GM12878 (cell line): Measurements from ENCODE around the gene UBE2O. TPM values are rescaled to one million over a fixed set of nuclear protein-coding genes. Genes with fewer than 3 reads are reported as not detected.

Experiments used
- ATAC-seq: fragments of 200-7000 bp; cut with Tn5 transposase; 3 replicates; pipeline ENCODE4 v1.9.1; 2020; ENCODE audit warnings: mild to moderate bottlenecking, moderate library complexity
- BruUV-seq: library from RNA; stranded (reverse); fragments of 400-500 nt; replicated peaks from 2 replicates; lab custom pipeline; 2021; lab: Mats Ljungman, UMichigan
- CTCF ChIA-PET: fragments of 300-600 bp; sonication (Branson Sonifier 250); formaldehyde crosslinking; extraction: SDS; loops from one replicate; lab custom pipeline; 2021; ENCODE audit warnings: inconsistent platforms; lab: Yijun Ruan, JAX
- POLR2A ChIA-PET: fragments of 350-600 bp; formaldehyde crosslinking; extraction: SDS; loops from one replicate; lab custom pipeline; 2021; ENCODE audit warnings: inconsistent platforms; lab: Charles Lee
- RAD21 ChIA-PET: fragments of 300-600 bp; sonication (Branson Sonifier 250); formaldehyde crosslinking; loops from one replicate; lab custom pipeline; 2023; ENCODE audit warnings: antibody characterized with exemption; ENCODE audit not compliant: unreplicated experiment; lab: Charles Lee
- SMC1A ChIA-PET: fragments of 300-600 bp; sonication (Branson Sonifier 250); formaldehyde crosslinking; loops from one replicate; lab custom pipeline; 2023; ENCODE audit not compliant: unreplicated experiment, uncharacterized antibody; lab: Charles Lee
- DNase-seq: peaks from one replicate; pipeline ENCODE4 v3.0.0-alpha.2; 2011; ENCODE audit warnings: low read depth, low spot score
- FAIRE-seq: peaks from 3 replicates; lab custom pipeline; 2011; peaks lifted over from hg19 to GRCh38; lab: Jason Lieb, UNC
- H2AFZ ChIP-seq: 2 replicates; pipeline ENCODE4 v1.6.0; 2011; ENCODE audit warnings: low read depth, low read length, control low read depth; ENCODE audit not compliant: control insufficient read depth
- H3K27ac ChIP-seq: 2 replicates; pipeline ENCODE4 v1.5.1; 2011; ENCODE audit warnings: control low read depth; ENCODE audit not compliant: control insufficient read depth, insufficient read depth
- H3K27me3 ChIP-seq, 2 experiments: replicated peaks in 1 of 2; 2 replicates each; pipeline versions ENCODE4 v1.6.0 to v1.6.1; 2011; ENCODE audit warnings: low read length in 1 of 2; ENCODE audit not compliant: control insufficient read depth in 2 of 2, insufficient read depth in 2 of 2
- H3K36me3 ChIP-seq, 2 experiments: 2 replicates each; pipeline ENCODE4 v1.5.1; 2011; ENCODE audit warnings: low read length in 1 of 2; ENCODE audit not compliant: control insufficient read depth in 2 of 2, insufficient read depth in 2 of 2
- H3K4me1 ChIP-seq: 2 replicates; pipeline ENCODE4 v1.6.1; 2011; ENCODE audit warnings: mild to moderate bottlenecking, low read length, moderate library complexity, mixed read lengths; ENCODE audit not compliant: control insufficient read depth, insufficient read depth
- H3K4me2 ChIP-seq: 2 replicates; pipeline ENCODE4 v1.6.0; 2011; ENCODE audit warnings: control low read depth; ENCODE audit not compliant: control insufficient read depth, insufficient read depth
- H3K4me3 ChIP-seq: fragments of 200-600 bp; sonication (generic); 2 replicates; pipeline ENCODE4 v1.5.1; 2016
- H3K79me2 ChIP-seq: 2 replicates; pipeline ENCODE4 v1.6.0; 2011; ENCODE audit warnings: low read length; ENCODE audit not compliant: control insufficient read depth, insufficient read depth
- H3K9ac ChIP-seq: 2 replicates; pipeline ENCODE4 v1.8.0; 2011; ENCODE audit warnings: low read length, control low read depth, mixed read lengths; ENCODE audit not compliant: control insufficient read depth, insufficient read depth
- H3K9me3 ChIP-seq: replicated peaks from 3 replicates; pipeline ENCODE4 v1.5.1; 2011; ENCODE audit warnings: mild to moderate bottlenecking, low read length; ENCODE audit not compliant: control insufficient read depth, insufficient read depth
- H4K20me1 ChIP-seq: 2 replicates; pipeline ENCODE4 v1.6.0; 2011; ENCODE audit not compliant: control insufficient read depth, insufficient read depth
- BCL3 ChIP-seq: IDR thresholded peaks from 2 replicates; pipeline ENCODE4 v1.6.1; 2011; ENCODE audit warnings: borderline replicate concordance, low read depth, mild to moderate bottlenecking, moderate library complexity, low read length; ENCODE audit not compliant: insufficient read depth, poor library complexity, severe bottlenecking
- CHD2 ChIP-seq: IDR thresholded peaks from 2 replicates; pipeline ENCODE4 v1.6.1; 2011; ENCODE audit warnings: low read depth, low read length, improper control_type of control experiment, borderline replicate concordance
- IRF5 ChIP-seq: fragments of 450-650 bp; IDR thresholded peaks from 2 replicates; pipeline ENCODE4 v1.6.1; 2017; ENCODE audit warnings: borderline replicate concordance
- PBX3 ChIP-seq: IDR thresholded peaks from 2 replicates; pipeline ENCODE4 v1.6.1; 2011; ENCODE audit warnings: mild to moderate bottlenecking, low read depth, low read length, moderate library complexity; ENCODE audit not compliant: insufficient replicate concordance
- ZBTB40 ChIP-seq: fragments of 450-650 bp; IDR thresholded peaks from 2 replicates; pipeline ENCODE4 v1.6.1; 2016; ENCODE audit warnings: mild to moderate bottlenecking, moderate library complexity, borderline replicate concordance
- WGBS: methylation state at CpG from one replicate; pipeline ENCODE4 v1.1.6; 2016; ENCODE audit warnings: low lambda C conversion rate; ENCODE audit not compliant: insufficient replicate concordance, insufficient coverage; ENCODE audit errors: missing lambda C conversion rate; 5-methylcytosine and 5-hydroxymethylcytosine counted together
- in situ Hi-C: fragments of 300-500 bp; cut with MboI; formaldehyde crosslinking; loops from 9 replicates; pipeline ENCODE4 v1.14.3; 2018; ENCODE audit warnings: mixed read lengths
- intact Hi-C: fragments of 100-400 bp; cut with micrococcal nuclease; formaldehyde crosslinking; loops from one replicate; pipeline ENCODE4 v1.14.2; 2022; ENCODE audit not compliant: unreplicated experiment
- polyA plus RNA-seq, 11 experiments: library from polyadenylated mRNA; depleted of rRNA in 4 of 11; unstranded in 6 of 11; stranded (reverse) in 5 of 11; fragments of >200 nt; fragmentation: Nextera tagmentation in 4 of 11; fragmentation: Illumina TruSeq in 1 of 11; extraction: Ambion mirVana in 4 of 11; extraction: Trizol in 1 of 11; gene quantifications; 1 replicate in 1 of 11; 2 replicates in 10 of 11; pipeline versions ENCODE4 v1.2.1 to v1.2.3, GENCODE V29; 2011 to 2016; ENCODE audit warnings: inconsistent platforms in 2 of 11, missing spikeins in 2 of 11, low read depth in 1 of 11
- total RNA-seq, 4 experiments: library from RNA; depleted of rRNA in 3 of 4; stranded (reverse); fragments of >200 nt in 3 of 4; fragmentation: Illumina TruSeq in 1 of 4; extraction: Trizol in 1 of 4; gene quantifications; 2 replicates each; pipeline versions ENCODE4 v1.2.1 to v1.2.3, GENCODE V29; 2013 to 2021

The UBE2O gene
- total and polyA plus RNA-seq, 10 of the 15 experiments (the other 5 are each of a cell fraction or from before 2014, with no cell fraction given): 2.1 to 39.0 (median 14.1) TPM

GRCh38 chr17:76459674-76460073 lies 6.7 kb upstream of the UBE2O start:
- ChIA-PET POLR2A (interaction anchor here (0.6 to 1.9 kb wide), 5 partner anchors 11 to 48 kb away, joined by 3 to 6 read pairs (median 4); partner anchors contain the start of gene RHBDF2), RAD21 (interaction anchor here (0.6 to 3.2 kb wide), 13 partner anchors 9 to 160 kb away, joined by 3 to 55 read pairs (median 7); no protein-coding TSS in a partner anchor)
- no peaks in the 10 kb centered on the region for H3K27me3 ChIP-seq

More at GRCh38 chr17:76459674-76460073, 6.7 kb upstream of the UBE2O start:
- no peak for FAIRE-seq
- in situ Hi-C loops: no loop called here
- ChIA-PET SMC1A (interaction anchor here (1.2 to 3.5 kb wide), 11 partner anchors 11 to 155 kb away, joined by 3 to 31 read pairs (median 10); partner anchors contain the start of gene RHBDF2), CTCF (interaction anchor here (0.7 to 6.4 kb wide), 18 partner anchors 10 to 268 kb away, joined by 3 to 142 read pairs (median 12); partner anchors contain the start of genes RHBDF2 and SPHK1)
- Histone ChIP-seq H3K9ac (no peak overlapping the region), H3K36me3 (no peaks in the 10 kb centered on the region), H3K4me3 (no peak overlapping the region), H3K79me2 (no peaks in the 10 kb centered on the region), H3K4me2 (no peak overlapping the region), H3K27ac (no peak overlapping the region), H2AFZ (no peak overlapping the region), H3K4me1 (no peaks in the 10 kb centered on the region), H4K20me1 (no peaks in the 10 kb centered on the region), H3K9me3 (no peaks in the 10 kb centered on the region)
- no peak for ATAC-seq
- DNase-seq: no peak
- 13% methylated on average over 4 of the region's 4 CpGs for WGBS
- intact Hi-C loops: no loop called here
- TF ChIP-seq IRF5 (no peak), PBX3 (no peak), BCL3 (no peak), ZBTB40 (no peak), CHD2 (no peak)
- BruUV-seq: no TSS peak
